Epithelial cell of prostate (primary cell): Measurements from ENCODE around the gene CEP85.
"Not testable (repeated sequence)": the region's sequence is repeated elsewhere in the genome, so short reads cannot be mapped to it uniquely, and the experiment has no call there.

ENCODE experiments used
- DNase-seq: peaks from one replicate; pipeline ENCODE4 v3.0.0-alpha.2; 2011; ENCODE audit warnings: low read depth, low spot score
- H3K27ac ChIP-seq: fragments of 450-650 bp; 2 replicates; pipeline ENCODE4 v1.5.1; 2017; ENCODE audit warnings: mild to moderate bottlenecking

Gene CEP85

DNA sequence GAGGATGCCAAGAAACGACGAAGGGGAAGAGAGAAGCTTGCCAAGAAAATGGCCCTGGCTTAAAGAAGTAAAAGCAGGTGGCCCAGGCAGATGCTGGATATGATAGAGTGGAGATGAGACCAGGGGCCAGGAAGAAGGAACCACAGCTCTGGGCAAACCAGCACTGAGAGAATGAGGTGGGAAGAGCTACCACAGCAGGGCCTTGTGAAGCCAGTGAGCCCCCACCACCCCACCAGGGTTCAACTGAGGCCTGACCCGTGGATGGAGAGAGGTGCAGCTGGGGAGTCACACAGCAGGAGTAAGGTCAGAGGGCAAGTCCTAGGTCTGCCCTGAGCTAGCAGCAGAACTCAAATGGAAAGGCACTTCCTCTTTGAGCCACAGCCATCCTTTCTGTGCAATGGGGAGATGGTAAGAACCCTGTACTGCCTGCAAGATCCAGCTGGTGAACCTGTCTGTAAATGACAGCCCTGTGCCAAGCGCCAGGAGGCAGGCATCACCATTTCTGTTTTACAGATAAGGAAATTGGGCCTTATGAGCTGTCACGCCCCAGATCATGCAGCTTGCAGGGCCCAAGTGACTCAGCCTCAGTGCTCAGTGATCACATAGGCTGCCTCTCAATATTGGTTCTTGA is 54.4 kb downstream of the CEP85 start:
- no peak for DNase-seq
- no peak overlapping the region for H3K27ac ChIP-seq

DNA sequence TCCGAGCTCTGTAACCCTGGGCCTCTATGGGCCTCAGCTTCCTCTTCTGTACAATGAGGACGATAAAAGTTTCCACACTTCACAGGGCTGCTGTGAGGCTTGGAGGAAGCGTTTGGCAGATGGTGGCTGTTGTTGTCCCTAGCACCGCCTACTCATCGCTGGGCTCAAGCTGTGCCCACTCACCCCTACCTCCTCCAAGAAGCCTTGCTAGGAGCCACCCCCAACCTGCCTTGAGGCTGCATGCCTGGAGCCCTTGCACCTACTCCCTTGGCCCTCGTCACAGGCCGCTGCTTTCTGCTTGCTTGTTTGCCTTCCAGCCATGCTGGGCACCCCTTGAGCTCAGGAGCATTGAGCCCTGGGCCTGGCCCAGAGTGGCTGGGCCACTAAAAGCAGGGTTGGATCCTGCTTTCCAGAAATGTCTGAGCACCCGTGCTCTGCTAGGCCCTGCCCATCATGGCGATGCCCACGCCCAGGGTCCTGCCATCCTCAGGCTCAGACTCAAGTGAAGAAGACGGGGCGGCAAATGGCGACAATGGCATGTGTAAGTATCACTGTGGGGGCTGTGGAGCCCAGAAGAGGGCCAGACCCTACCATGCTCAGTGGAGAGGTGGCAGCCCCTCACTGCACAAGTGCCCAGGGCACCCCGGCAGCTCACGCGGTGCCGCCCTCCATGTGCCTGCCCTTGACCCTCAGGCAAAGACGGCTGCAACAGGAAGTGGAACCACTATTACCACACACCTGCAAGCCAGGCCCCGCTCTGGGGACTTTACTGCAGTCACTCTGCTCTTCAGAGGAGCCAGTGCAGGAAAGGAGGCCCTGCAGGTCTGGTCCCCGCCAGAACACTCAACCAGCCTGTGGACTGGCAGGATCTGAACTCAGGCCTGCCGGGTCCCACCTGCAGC is 55.4 kb downstream of the CEP85 start:
- no peak overlapping the region for H3K27ac ChIP-seq
- no peak for DNase-seq

DNA sequence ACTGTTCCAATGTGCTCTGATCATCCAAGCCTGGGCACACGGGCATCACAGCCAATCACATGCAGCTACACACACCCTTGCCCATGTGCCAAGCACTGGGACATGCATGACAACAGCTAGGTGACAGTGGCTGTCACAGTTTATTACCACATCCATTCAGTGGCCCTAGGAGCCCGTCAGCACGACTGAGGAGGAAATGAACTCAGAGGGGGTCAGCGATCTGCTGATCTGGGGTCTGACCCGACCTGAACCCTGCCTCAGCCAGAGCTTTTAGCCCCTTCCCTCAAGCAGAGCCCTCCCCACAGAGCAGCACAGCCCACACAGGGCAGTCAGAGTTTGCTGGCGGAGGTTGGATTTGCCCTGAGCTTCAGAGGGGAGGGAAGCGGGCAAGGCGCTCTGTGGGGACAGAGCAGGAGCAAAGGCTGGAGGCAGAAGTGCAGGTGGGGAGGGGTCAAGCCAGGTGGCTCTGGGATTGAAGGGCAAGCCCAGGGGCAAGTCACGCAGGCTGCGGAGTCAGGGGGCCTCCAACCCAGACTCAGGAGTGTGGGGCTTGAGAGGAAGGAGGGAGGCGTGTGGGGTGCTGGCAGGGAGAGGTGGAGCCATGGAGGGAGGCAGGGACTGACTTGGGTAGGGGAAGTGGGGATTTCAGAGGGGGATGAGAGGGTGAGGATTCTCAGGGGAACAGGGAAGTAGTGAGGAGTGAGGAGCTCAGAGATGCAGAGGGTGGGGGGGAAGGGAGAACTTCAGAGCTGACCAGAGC is 56.3 kb downstream of the CEP85 start:
- H3K27ac ChIP-seq, result no peak overlapping the region
- DNase-seq, result no peak

DNA sequence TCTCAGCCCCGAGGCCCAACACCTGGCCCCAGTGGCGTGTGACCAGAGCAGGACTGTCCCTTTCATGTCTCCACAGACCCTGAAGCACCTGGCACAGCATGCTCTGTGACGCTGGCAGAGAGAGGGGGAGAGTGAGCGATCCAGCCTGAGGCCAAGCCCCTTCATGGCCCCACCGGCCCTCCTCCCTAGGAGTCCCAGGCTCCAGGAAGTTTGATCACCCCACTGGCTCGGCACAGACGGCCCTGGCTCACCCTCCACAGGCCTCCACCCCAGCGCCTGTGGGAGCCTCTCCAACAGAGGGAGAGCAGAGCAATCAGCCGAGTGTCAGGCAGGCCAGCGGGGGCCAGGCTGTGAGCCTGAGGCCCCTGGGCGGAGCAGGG is 56.9 kb downstream of the CEP85 start:
- DNase-seq, result no peak
- H3K27ac ChIP-seq, result no peak overlapping the region

DNA sequence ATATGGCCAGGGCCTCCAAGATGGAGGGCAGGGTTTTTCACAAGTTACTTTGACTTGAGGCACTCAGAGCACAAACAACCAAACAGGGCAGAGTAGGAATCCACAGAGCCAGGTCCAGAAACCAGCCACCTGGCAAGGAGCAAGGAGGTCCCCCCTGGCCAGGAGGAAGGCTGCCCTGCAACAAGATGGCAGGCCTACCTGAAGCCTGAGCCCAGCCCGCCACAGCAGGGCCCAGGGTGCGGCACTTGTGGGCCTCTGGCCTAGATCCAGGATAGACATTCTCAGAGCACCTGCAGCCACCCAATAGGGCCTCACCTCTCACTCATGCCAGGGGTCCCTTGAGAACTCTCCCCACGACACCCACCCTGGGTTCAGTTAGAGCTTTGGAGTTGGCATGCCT is 57.4 kb downstream of the CEP85 start:
- no peak overlapping the region for H3K27ac ChIP-seq
- no peak for DNase-seq

DNA sequence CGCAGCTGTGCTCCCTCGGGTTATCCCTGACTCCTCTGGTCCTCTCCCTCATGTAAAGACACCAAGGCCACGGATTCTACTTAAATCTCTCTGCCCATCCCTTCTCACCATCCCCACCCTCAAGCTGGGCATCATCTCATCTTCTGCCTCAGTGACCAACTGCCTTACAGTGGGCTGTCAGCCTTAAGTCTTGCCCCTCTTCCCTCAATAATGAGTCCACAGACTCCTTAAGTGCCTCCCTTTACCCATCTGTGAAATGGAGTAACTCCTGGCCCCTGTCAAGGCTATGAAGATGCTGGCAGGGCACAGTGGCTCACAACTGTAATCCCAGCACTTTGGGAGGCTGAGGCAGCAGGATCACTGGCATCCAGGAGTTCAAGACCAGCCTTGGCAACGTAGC is 57.9 kb downstream of the CEP85 start:
- H3K27ac ChIP-seq, result no peak overlapping the region
- no peak for DNase-seq

DNA sequence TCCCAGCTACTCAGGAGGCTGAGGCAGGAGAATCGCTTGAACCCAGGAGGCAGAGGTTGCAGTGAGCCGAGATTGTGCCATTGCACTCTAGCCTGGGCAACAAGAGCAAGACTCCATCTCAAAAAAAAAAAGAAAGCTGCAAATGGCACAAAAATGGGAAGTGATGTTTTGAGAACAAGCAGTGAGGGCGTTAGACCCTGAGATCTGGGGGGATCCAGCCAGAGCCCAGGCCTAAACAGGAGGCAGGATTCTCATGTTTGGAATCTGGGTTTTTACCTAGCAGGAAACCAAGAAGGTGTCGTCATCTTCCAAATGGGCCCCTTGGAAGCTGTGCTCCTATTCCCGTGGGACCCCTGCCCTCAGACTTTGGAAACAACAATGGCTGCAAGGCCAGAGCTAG is 58.7 kb downstream of the CEP85 start:
- not testable (repeated sequence) for H3K27ac ChIP-seq, DNase-seq

DNA sequence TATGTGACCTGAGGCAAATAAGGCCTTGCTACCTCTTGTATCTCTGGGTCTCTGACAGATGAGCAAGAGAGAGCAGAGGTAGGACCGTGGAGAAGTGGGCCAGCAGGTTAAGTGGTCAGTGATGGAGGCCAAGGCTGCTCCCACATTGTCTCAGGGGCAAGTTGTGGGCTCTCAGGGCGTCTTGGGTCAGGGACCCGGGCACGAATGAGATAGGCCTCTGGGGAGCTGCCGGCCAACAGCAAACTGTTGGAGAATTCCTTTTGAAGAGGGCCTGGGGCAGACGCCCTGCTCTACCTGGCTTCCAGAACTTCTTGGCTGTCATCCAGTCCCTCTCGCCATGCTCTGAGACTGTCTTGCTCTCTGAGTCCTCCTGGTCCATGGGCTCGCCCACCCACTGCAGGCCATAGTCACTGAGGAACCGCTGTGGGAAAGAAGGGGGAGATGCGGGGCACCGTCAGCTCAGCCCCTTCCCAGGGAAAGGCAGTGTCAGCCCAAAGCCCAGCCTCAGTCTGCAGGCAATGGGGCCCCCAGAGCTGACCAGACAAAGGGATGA is 60.0 kb downstream of the CEP85 start:
- no peak overlapping the region for H3K27ac ChIP-seq
- no peak for DNase-seq

DNA sequence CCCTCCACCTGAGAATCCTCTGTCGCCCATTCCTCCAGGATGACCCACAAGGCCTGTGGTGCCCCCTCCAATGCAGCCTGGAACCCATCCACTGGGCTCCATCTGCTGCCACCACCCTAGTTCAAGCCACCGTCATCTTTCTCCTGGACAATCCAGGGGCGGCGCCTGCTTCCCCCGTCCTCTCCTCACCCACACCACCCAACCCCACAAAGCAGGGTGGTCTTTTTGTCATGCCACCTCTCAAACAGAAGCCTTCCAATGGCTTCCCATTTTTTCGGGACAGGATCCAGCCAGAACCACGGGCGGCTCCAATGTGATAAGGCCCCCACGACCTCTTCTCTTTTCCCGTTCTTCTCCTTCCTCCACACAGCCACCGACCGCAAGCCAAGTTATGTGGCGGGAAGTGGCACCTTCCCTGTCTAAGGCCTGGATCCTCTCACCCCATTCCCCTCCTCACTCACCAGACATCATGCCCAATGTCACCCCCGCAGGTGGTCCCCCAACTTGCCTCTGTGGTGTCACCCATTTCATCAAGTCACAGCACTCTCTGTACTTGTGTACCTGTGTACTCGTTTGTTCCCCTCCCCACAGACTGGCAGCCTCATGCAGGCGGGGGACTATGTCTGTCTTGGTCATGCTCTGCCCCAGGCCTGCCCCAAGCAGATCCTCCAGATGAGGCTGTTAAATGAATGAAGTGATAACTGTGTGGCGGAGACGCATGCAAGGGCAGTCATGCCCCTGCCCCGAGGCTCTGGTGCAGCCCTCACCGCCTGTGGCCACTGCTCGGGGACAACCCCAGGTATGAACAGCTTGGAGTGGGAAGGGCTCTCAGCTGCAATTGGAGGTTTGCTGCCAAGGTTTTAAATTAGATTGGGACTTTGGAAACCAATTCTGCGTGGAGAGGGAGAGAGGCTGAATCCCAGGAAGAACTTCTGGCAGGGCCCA is 61.5 kb downstream of the CEP85 start:
- no peak overlapping the region for H3K27ac ChIP-seq
- DNase-seq, result no peak

DNA sequence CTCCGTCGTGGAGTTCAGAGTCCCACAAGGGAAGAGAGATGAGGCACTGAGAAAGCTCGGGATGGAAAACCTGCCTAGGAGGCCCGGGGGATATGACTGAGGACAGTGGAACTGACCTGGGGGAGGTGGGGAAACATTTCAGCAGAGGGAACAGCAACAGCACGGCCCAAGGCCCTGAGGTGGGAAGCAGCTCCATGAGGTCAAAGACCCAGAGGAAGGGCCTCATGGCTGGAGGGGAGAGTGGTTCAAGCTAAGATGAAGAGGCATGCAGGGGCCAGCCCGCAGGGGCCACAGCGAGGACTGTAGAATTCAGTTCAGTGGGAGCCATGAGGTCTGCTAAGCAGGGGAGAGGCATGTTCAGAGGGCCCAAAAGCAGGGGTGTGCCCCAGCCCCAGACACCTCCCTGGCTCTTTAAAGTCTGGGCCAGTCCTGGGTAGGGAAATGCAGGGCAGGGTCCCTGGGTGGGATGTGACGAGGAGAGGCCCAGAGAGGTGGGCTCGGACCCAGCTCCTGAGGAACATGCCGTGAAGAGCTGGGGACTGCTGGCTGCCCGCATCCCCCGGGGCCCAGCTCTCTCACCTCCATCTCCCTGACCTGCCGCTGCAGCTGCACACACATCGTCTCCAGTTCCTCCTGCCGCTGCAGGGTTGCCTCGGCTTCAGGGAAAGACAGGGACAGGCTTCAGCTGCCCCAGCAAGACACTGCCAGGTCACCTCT is 62.5 kb downstream of the CEP85 start:
- DNase-seq, result no peak
- no peak overlapping the region for H3K27ac ChIP-seq

DNA sequence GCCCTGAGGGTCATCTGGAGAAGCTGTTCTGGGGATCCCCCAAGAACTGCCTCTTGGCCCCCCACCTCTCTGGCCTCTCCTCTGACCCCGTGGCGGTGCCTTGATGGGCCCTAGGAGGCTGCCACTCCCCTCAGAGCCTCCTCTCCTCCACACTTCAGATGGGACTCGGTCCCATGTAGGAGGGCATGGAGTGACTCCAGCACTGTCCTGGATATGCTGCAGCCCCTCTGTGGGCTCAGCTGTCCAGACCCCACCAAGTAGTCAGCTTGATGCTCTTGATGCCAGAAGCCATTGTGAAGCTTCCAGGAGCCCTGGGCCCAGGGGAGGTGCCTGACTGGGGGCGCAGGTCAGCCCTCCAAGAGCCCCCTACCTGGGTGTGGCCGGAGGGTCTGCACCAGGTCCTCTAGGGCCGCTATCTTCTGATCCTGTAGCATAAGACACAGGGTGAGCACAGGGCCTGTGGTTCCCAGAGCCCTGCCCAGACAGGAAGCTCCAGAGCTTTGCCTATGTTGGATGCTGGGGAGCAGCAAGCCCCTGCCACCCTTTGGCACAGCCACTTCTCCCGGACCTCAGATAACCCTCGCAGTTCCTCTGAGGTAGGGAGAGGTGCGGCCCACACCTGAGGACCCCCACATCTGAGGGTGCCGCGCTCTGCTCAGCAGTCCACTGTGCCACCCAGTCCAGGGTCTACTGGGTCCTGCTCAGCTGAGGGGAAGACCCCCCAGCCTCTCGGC is 63.2 kb downstream of the CEP85 start:
- H3K27ac ChIP-seq, result peak overlapping the region; percentile 70
- no peak for DNase-seq

DNA sequence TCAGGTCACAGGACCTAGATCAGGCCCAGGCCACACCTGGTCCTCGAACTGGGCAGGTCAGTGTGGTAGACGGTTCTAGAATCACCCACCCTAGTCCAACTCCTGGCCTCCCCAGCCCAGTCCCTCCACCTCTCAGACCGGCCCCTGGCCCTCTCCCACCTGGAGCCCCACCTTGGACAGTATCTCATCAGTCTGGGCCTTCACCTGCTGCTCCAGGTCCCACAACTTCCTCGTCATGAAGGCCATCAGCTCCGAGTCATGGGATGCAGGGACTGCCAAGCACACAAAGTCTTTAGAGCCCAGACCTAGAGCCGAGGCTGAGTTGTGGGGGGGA is 63.8 kb downstream of the CEP85 start:
- no peak for DNase-seq
- H3K27ac ChIP-seq, result peak overlapping the region; percentile 70

DNA sequence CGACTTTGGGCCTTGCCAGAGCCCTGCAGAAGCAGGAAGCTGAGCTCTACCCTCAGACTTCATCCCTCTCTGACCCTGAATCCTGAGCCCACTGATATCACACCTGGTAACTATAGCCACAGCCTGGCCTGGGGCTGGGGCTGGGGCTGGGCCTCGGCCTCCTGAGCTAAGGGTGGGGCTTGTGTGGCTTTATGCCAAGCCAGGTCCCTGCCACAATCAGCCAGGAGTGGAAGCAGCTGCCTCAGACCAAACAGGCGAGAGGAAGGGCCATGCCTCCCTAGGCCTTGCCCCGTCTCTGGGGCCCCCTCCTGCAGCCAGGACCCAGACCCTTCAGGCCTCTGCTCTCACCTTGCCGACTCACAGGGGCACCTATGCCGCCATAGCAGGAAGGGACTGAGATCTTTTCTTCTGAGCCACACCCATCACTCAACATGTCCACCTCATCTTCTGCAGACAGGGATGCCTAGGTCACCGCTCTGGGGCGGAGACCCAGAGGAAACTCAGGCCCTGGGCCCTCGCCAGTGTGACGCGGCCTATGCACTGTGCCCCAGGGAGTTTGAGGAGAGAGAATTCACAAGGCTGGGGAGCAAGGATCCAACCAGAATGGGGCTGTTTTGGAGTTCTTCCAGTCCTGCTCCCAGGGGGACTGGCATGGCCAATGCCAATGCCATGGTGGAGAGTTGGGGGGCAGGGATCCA is 66.7 kb downstream of the CEP85 start:
- DNase-seq, result no peak
- H3K27ac ChIP-seq, result no peak overlapping the region

DNA sequence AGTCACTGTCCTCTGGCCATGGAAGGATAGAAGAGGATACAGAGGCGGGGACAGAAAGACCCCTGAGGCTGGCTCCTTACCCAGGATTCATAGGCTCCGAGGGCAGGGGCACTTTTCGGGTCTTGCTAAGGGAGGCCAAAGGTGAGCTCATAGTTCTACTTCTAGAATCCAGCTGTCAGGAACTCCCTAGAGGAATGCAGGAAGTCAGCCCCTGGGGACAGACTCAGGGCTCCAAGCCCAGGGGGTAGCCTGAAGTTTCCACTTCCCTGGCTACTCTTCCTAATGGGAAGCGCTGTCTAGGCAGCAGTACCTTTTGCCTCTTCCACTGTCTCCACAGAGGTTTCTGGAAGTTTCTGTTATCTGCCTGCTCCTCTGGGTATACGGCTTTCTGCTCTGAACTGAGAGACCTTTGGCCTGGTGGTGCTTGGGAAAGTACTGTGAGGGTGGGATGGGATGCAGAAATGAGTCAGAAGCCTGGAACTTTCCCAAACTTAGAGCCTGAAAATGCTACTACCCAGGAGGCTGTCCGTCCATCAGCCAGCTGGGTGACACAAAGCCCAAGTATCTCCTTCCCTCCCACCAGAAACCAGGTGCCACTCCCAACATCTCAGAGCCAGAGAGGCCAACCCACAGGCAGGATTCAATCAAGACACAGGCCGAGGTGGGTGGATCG is 68.9 kb downstream of the CEP85 start:
- no peak for DNase-seq
- H3K27ac ChIP-seq, result no peak overlapping the region

DNA sequence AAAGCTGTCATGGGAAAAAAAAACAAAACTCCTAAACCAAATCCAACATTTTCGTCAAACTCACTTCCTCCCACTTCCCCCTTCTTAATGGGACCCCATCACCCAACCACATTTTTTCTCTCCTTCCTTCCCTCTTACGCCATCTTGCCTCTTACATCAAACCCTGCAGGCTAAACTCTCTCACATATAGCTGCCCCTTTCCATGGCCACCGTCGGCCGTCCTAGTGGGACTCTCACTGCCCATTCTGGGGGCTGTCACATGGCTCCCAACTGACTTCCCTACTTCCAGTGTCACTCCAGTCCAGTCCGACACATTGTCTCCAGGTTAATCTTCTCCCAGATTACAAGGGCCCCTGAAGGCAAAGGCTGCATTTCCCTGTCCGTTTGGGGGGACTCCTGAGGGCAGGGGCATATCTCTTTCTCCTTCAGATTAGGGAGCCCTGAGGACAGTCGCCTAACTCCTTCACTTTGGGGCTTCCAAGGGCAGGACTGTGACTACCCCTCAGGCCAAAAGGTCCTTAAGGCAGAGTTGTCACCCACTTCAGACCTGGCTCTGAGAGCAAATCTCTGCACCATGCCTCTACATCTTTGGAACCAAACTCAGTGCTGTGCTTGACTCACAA is 71.8 kb downstream of the CEP85 start:
- no peak overlapping the region for H3K27ac ChIP-seq
- no peak for DNase-seq

DNA sequence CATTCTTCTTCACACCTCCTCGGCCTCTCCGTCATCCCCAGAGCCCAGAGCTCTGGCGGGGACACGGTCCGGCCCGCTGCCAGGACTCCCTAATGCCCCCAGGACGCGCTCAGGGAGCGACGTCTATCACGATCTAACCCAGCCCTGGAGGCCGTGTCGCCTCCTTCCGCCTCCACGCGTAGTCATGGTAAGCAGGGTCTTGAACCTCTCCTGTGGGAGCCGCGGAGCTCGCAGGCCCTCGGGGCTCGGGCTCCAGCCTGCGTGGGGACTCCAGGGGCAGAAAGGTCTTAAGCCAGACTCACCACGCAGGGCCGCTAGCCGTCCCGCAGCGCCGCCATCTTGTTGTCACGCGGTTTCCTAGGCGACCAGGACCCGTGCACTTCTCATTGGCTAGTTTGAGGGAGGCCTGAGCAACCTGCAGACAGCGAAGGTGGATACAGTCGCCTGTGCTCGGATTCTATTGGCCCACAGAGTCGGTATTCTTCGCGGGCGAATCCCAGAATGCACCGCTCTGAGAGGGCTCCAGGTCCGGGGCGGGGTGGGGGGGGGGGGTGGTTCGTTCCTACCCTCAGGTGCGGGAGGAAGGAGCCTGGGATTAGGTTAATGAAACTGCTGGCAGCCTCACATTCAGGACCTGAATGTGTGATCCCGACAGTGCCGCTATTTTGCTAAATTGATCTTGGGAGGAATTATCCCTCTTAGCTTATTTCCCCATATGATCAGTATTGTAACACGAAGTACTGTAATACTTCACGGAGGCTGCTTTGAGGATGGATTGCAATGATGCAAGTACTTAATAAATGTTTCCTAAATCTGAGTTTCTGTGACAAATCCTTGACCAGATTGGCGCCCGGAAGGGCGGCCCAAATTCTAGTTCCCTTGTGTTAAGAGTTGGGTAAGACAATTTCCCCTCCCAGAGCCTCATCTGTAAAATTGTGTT is 72.6 kb downstream of the CEP85 start, which contains the start of gene UBXN11:
Gene UBXN11 (minus strand): TSS at position 347 of the 940 bp plus-strand sequence. CDS start 3,753 bp downstream, outside the sequence.
- H3K27ac ChIP-seq, result no peak within 1 kb of the TSS
- peak; percentile 77 for DNase-seq
